GM19467 (cell line): Measurements from ENCODE around the gene CROCC.
"Not testable (repeated sequence)": the region's sequence is repeated elsewhere in the genome, so short reads cannot be mapped to it uniquely, and the experiment has no call there.

Experiments used
- ATAC-seq: cut with Tn5 transposase; IDR thresholded peaks from one replicate; pipeline ENCODE4 v1.9.1; 2021; ENCODE audit warnings: mild to moderate bottlenecking, moderate library complexity; ENCODE audit not compliant: unreplicated experiment

CROCC gene

GRCh38 chr1:16896316-16897055, 25.2 kb upstream of the CROCC start:
- ATAC-seq, result not testable (repeated sequence)

- ATAC-seq, result not testable (repeated sequence)
These were observed 24.1 kb upstream of the CROCC start for GRCh38 chr1:16897653-16898052.

GRCh38 chr1:16898298-16898697, 23.4 kb upstream of the CROCC start:
- ATAC-seq, result not testable (repeated sequence)

- ATAC-seq, result not testable (repeated sequence)
These were observed 22.7 kb upstream of the CROCC start for GRCh38 chr1:16899020-16899419.

- no peak for ATAC-seq
These were observed 21.0 kb upstream of the CROCC start for GRCh38 chr1:16900751-16901150.

GRCh38 chr1:16901371-16901770, 20.4 kb upstream of the CROCC start:
- not testable (repeated sequence) for ATAC-seq

- ATAC-seq, result no peak
These were observed 18.7 kb upstream of the CROCC start for GRCh38 chr1:16903054-16903453.

GRCh38 chr1:16903458-16903796, 18.3 kb upstream of the CROCC start:
- no peak for ATAC-seq

- ATAC-seq, result peak; percentile 89
These were observed 17.1 kb upstream of the CROCC start for GRCh38 chr1:16904560-16905109.

- ATAC-seq, result peak; percentile 80
These were observed 16.4 kb upstream of the CROCC start for GRCh38 chr1:16905110-16905867.

GRCh38 chr1:16905868-16906702, 15.6 kb upstream of the CROCC start:
- no peak for ATAC-seq

- no peak for ATAC-seq
These were observed 14.9 kb upstream of the CROCC start for GRCh38 chr1:16906873-16907272.

- ATAC-seq, result no peak
These were observed 13.6 kb upstream of the CROCC start for GRCh38 chr1:16907870-16908758.

- ATAC-seq, result not testable (repeated sequence)
These were observed 9.6 kb upstream of the CROCC start for GRCh38 chr1:16911851-16912721.

- not testable (repeated sequence) for ATAC-seq
These were observed 9.0 kb upstream of the CROCC start for GRCh38 chr1:16912742-16913141.

GRCh38 chr1:16913181-16913832, 8.4 kb upstream of the CROCC start:
- ATAC-seq, result no peak

GRCh38 chr1:16913833-16914662, 7.7 kb upstream of the CROCC start:
- ATAC-seq, result peak; percentile 85
